IPS DF 6.9 (cell line): Measurements from ENCODE around the gene IGSF9B.

Source experiments
- DNase-seq: peaks from one replicate; pipeline ENCODE4 v3.0.0-alpha.2; 2013; ENCODE audit warnings: low read depth, low spot score
- H3K27ac ChIP-seq: one replicate; pipeline ENCODE4 v1.5.1; 2013; ENCODE audit warnings: low read length, control low read depth
- H3K27me3 ChIP-seq: 2 replicates; pipeline ENCODE4 v1.6.1; 2013; ENCODE audit warnings: mild to moderate bottlenecking, low read length; ENCODE audit not compliant: control insufficient read depth, insufficient read depth
- H3K36me3 ChIP-seq: 2 replicates; pipeline ENCODE4 v1.6.1; 2013; ENCODE audit warnings: low read length; ENCODE audit not compliant: control insufficient read depth, insufficient read depth
- H3K4me1 ChIP-seq: 2 replicates; pipeline ENCODE4 v1.6.1; 2013; ENCODE audit warnings: low read length; ENCODE audit not compliant: control insufficient read depth, insufficient read depth
- H3K4me3 ChIP-seq: 2 replicates; pipeline ENCODE4 v1.5.1; 2013; ENCODE audit warnings: mild to moderate bottlenecking, low read length
- H3K9me3 ChIP-seq: 2 replicates; pipeline ENCODE4 v1.6.1; 2013; ENCODE audit warnings: low read length, inconsistent platforms; ENCODE audit not compliant: control insufficient read depth, insufficient read depth
- WGBS: extraction: QIAGEN DNeasy Blood & Tissue Kit; methylation state at CpG from one replicate; pipeline ENCODE4 v1.1.7; 2013; ENCODE audit warnings: mixed read lengths, missing lambda C conversion rate; ENCODE audit not compliant: insufficient read length, insufficient coverage; 5-methylcytosine and 5-hydroxymethylcytosine counted together

Gene IGSF9B

GRCh38 chr11:133984828-133985227 is 28.1 kb upstream of the IGSF9B start:
- Histone ChIP-seq H3K4me3 (no peak overlapping the region), H3K36me3 (no peaks in the 10 kb centered on the region; the same call in 1 of the 2 replicates), H3K4me1 (no peaks in the 10 kb centered on the region), H3K9me3 (no peaks in the 10 kb centered on the region), H3K27ac (no peak overlapping the region), H3K27me3 (no peaks in the 10 kb centered on the region)
- no peak for DNase-seq
- no CpG with 5 or more reads among the region's 9 CpGs for WGBS

GRCh38 chr11:133983660-133984316 is 27.0 kb upstream of the IGSF9B start:
- no peaks in the 10 kb centered on the region for H3K27me3 ChIP-seq
- no CpG with 5 or more reads among the region's 28 CpGs for WGBS
- no peaks in the 10 kb centered on the region for H3K4me1 ChIP-seq
- no peaks in the 10 kb centered on the region; the same call in 1 of the 2 replicates for H3K36me3 ChIP-seq
- no peaks in the 10 kb centered on the region for H3K9me3 ChIP-seq
- H3K4me3 ChIP-seq: no peak overlapping the region
- no peak for DNase-seq
- no peak overlapping the region for H3K27ac ChIP-seq

GRCh38 chr11:133982876-133983275 is 26.1 kb upstream of the IGSF9B start:
- DNase-seq: no peak
- Histone ChIP-seq H3K36me3 (no peaks in the 10 kb centered on the region), H3K4me3 (no peak overlapping the region), H3K27me3 (no peaks in the 10 kb centered on the region), H3K27ac (no peak overlapping the region), H3K4me1 (no peaks in the 10 kb centered on the region), H3K9me3 (no peaks in the 10 kb centered on the region)
- no CpG with 5 or more reads among the region's 12 CpGs for WGBS

GRCh38 chr11:133982151-133982550 is 25.4 kb upstream of the IGSF9B start:
- H3K4me1 ChIP-seq: no peaks in the 10 kb centered on the region
- H3K4me3 ChIP-seq: no peak overlapping the region
- no CpG with 5 or more reads among the region's 14 CpGs for WGBS
- DNase-seq: no peak
- H3K27ac ChIP-seq: no peak overlapping the region
- no peaks in the 10 kb centered on the region for H3K9me3 ChIP-seq
- no peaks in the 10 kb centered on the region for H3K27me3 ChIP-seq
- H3K36me3 ChIP-seq: no peaks in the 10 kb centered on the region

- H3K27ac ChIP-seq: no peak overlapping the region
- DNase-seq: no peak
- H3K4me3 ChIP-seq: no peak overlapping the region
- WGBS: no CpG with 5 or more reads among the region's 5 CpGs
- H3K27me3 ChIP-seq: no peaks in the 10 kb centered on the region
- no peaks in the 10 kb centered on the region for H3K36me3 ChIP-seq
- no peaks in the 10 kb centered on the region for H3K4me1 ChIP-seq
- no peaks in the 10 kb centered on the region for H3K9me3 ChIP-seq
These were observed 24.4 kb upstream of the IGSF9B start for GRCh38 chr11:133981156-133981555.

- no peak overlapping the region for H3K4me3 ChIP-seq
- H3K27me3 ChIP-seq: no peaks in the 10 kb centered on the region
- no peaks in the 10 kb centered on the region for H3K36me3 ChIP-seq
- no peak for DNase-seq
- no peak overlapping the region for H3K27ac ChIP-seq
- H3K9me3 ChIP-seq: no peaks in the 10 kb centered on the region
- no CpG with 5 or more reads among the region's 9 CpGs for WGBS
- H3K4me1 ChIP-seq: no peaks in the 10 kb centered on the region
These were observed 23.9 kb upstream of the IGSF9B start for GRCh38 chr11:133980665-133981064.

- no peak for DNase-seq
- H3K9me3 ChIP-seq: no peaks in the 10 kb centered on the region
These were observed 22.0 kb upstream of the IGSF9B start for GRCh38 chr11:133978794-133979193.

GRCh38 chr11:133977067-133977677 is 20.4 kb upstream of the IGSF9B start:
- Histone ChIP-seq H3K36me3 (no peaks in the 10 kb centered on the region), H3K27me3 (no peaks in the 10 kb centered on the region), H3K27ac (no peak overlapping the region), H3K4me3 (no peak overlapping the region), H3K9me3 (no peaks in the 10 kb centered on the region), H3K4me1 (no peaks in the 10 kb centered on the region)
- no CpG with 5 or more reads among the region's 10 CpGs for WGBS
- no peak for DNase-seq

More at GRCh38 chr11:133978794-133979193, 22.0 kb upstream of the IGSF9B start:
- Histone ChIP-seq H3K36me3 (no peaks in the 10 kb centered on the region), H3K4me3 (no peak overlapping the region), H3K4me1 (no peaks in the 10 kb centered on the region), H3K27me3 (no peaks in the 10 kb centered on the region), H3K27ac (no peak overlapping the region)
- no CpG with 5 or more reads among the region's 2 CpGs for WGBS

- no peak for DNase-seq
- no peaks in the 10 kb centered on the region for H3K9me3 ChIP-seq
- no peak overlapping the region for H3K4me3 ChIP-seq
- no peaks in the 10 kb centered on the region for H3K4me1 ChIP-seq
- no CpG with 5 or more reads among the region's 7 CpGs for WGBS
- H3K27me3 ChIP-seq: no peaks in the 10 kb centered on the region
- H3K36me3 ChIP-seq: no peaks in the 10 kb centered on the region
- no peak overlapping the region for H3K27ac ChIP-seq
These were observed 18.7 kb upstream of the IGSF9B start for GRCh38 chr11:133975488-133975849.

GRCh38 chr11:133974836-133975487 is 18.2 kb upstream of the IGSF9B start:
- no CpG with 5 or more reads among the region's 14 CpGs for WGBS
- no peaks in the 10 kb centered on the region for H3K36me3 ChIP-seq
- H3K27me3 ChIP-seq: no peaks in the 10 kb centered on the region
- H3K9me3 ChIP-seq: no peaks in the 10 kb centered on the region
- no peaks in the 10 kb centered on the region for H3K4me1 ChIP-seq
- no peak overlapping the region for H3K27ac ChIP-seq
- H3K4me3 ChIP-seq: no peak overlapping the region
- DNase-seq: no peak
